ENCODE measurements around the gene RHBDF1.
"Not testable (repeated sequence)": the region's sequence is repeated elsewhere in the genome, so short reads cannot be mapped to it uniquely, and the experiment has no call there.

RHBDF1 gene

GRCh38 chr16:58491-59439, 13.7 kb downstream of the RHBDF1 start:
- DNase-seq (ENCODE audit: low read depth) = no peak

GRCh38 chr16:57711-58110, 14.7 kb downstream of the RHBDF1 start:
- DNase-seq (ENCODE audit: low read depth) = no peak

GRCh38 chr16:56231-56927, 16.1 kb downstream of the RHBDF1 start:
- no peak for DNase-seq (ENCODE audit: low read depth)

GRCh38 chr16:55571-56136, 16.8 kb downstream of the RHBDF1 start:
- DNase-seq (ENCODE audit: low read depth) = no peak

GRCh38 chr16:54237-54581, 18.2 kb downstream of the RHBDF1 start:
- DNase-seq (ENCODE audit: low read depth) = no peak

GRCh38 chr16:53346-54236, 18.8 kb downstream of the RHBDF1 start, which contains the start of the genes POLR3K and SNRNP25:
POLR3K (minus strand) TSS chr16:53608; CDS start chr16:53586, 22 bp downstream.
SNRNP25 (plus strand) TSS chr16:53828; CDS start chr16:54017, 189 bp downstream.
- DNase-seq (ENCODE audit: low read depth) = peak; percentile 97

- DNase-seq (ENCODE audit: low read depth) = no peak
Measured at GRCh38 chr16:50769-51591, 21.5 kb downstream of the RHBDF1 start.

GRCh38 chr16:47234-47633, 25.2 kb downstream of the RHBDF1 start:
- no peak for DNase-seq (ENCODE audit: low read depth)

GRCh38 chr16:46510-46909, 25.9 kb downstream of the RHBDF1 start:
- not testable (repeated sequence) for DNase-seq (ENCODE audit: low read depth)

- DNase-seq (ENCODE audit: low read depth) = no peak
Measured at GRCh38 chr16:45454-45853, 27.0 kb downstream of the RHBDF1 start.

- no peak for DNase-seq (ENCODE audit: low read depth)
Measured at GRCh38 chr16:44655-45054, 27.8 kb downstream of the RHBDF1 start.

GRCh38 chr16:43294-43693, 29.1 kb downstream of the RHBDF1 start:
- no peak for DNase-seq (ENCODE audit: low read depth)

GRCh38 chr16:42691-43090, 29.7 kb downstream of the RHBDF1 start:
- DNase-seq (ENCODE audit: low read depth) = no peak

GRCh38 chr16:42069-42457, 30.4 kb downstream of the RHBDF1 start:
- no peak for DNase-seq (ENCODE audit: low read depth)

- no peak for DNase-seq (ENCODE audit: low read depth)
Measured at GRCh38 chr16:41439-42068, 30.9 kb downstream of the RHBDF1 start.

- no peak for DNase-seq (ENCODE audit: low read depth)
Measured at GRCh38 chr16:38941-39892, 33.2 kb downstream of the RHBDF1 start.

GRCh38 chr16:38206-38605, 34.2 kb downstream of the RHBDF1 start:
- DNase-seq (ENCODE audit: low read depth) = not testable (repeated sequence)

- no peak for DNase-seq (ENCODE audit: low read depth)
Measured at GRCh38 chr16:37511-37910, 34.9 kb downstream of the RHBDF1 start.

- DNase-seq (ENCODE audit: low read depth) = no peak
Measured at GRCh38 chr16:36336-36984, 36.0 kb downstream of the RHBDF1 start.

All from stimulated activated CD8-positive, alpha-beta memory T cell treated with anti-CD3 and anti-CD28 coated beads, Interleukin-7, amount 100 ng/mL, for 24 hours (primary cell).